ENCODE measurements around the gene FRMPD2.

FRMPD2 gene

DNA sequence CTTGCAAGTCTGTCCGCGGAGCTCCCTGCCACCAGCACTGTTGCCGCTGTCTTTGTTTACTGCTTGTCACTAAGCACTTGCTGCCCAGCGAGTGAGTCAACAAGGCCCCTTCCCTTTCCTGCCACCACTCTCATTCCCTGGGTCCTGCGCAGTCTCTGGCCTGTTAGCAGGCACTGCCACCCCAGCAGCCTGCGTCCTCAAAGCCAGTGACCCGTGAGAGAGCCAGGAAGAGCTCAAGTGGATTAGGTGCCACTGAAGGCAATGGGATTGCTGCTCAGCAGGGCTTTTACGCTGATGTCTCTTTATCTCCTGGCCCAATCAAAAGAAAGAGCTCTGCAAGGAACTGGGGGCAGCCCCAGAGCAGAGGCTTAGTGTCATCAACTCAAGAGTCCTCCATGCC is at the start of gene FRMPD2:
TSS of gene FRMPD2 (minus strand) at position 61 of the 400 bp plus-strand sequence. CDS start 129 bp downstream, outside the sequence.
- peak in 1 of 2 donors; percentile 5 for DNase-seq

- DNase-seq: no peak
Observed at GRCh38 chr10:48322017-48322416, 47.5 kb upstream of the FRMPD2 start.

- DNase-seq: no peak
Observed at GRCh38 chr10:48317321-48317990, 43.0 kb upstream of the FRMPD2 start.

- DNase-seq: no peak
Observed at GRCh38 chr10:48316236-48316635, 41.7 kb upstream of the FRMPD2 start.

DNA sequence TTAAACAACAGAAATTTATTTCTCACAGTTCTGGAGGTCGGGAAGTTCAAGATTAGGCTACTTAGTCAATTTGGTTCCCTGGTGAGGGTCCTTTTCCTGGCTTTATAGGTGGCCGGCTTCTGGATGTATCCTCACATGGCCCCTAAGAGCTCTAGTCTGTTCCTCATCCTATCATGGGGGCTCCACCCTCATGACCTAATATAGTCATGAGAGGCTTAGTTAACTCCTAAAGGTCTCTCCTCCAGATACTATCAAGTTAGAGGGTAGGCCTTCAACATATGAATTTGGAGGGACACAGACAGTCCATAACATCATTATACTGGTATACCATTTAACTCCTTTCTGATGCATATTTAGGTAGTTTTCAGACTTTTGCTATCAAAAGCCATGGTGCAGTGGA is 39.6 kb upstream of the FRMPD2 start:
- DNase-seq: no peak

GRCh38 chr10:48309711-48310226 is 35.3 kb upstream of the FRMPD2 start:
- DNase-seq: no peak

GRCh38 chr10:48307711-48308018 is 33.2 kb upstream of the FRMPD2 start:
- no peak for DNase-seq

- DNase-seq: peak in 1 of 2 donors; percentile 74
Observed at GRCh38 chr10:48306870-48307710, 32.6 kb upstream of the FRMPD2 start.

DNA sequence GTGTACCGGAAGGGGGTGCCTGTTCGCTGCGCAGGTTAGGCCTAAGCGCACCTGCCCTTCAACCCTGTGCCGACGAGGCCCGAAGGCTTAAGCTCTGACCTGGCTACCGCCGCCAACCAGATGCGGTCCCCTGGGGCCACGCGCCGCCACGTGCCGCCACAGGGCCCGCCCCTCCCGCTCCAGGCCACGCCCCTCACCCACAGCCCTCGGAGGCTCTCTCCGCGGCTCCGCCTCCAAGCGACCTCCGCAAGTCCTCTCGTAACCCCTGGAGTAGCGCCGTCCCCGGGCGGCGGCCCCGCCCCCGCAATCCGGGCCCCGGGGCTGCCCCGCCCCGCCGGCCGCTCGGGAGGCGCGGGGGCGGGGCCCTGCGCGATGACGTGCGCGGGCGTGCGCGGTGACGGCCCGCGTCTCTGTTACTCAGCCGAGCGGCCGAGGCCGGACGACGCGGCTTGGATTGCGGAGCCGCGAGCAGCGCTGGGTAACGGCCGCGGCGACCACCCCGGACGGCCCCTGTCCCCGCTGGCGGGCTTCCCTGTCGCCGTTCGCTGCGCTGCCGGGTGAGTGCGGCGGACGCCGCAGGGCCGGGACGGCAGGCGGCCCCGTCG is 31.9 kb upstream of the FRMPD2 start, which contains the start of gene MAPK8:
TSS of gene MAPK8 (plus strand) at position 413 of the 605 bp plus-strand sequence. CDS start 94,984 bp downstream, outside the sequence.
- DNase-seq: peak; percentile 78 to 80

- DNase-seq: no peak
Observed at GRCh38 chr10:48305905-48306264, 31.4 kb upstream of the FRMPD2 start.

DNA sequence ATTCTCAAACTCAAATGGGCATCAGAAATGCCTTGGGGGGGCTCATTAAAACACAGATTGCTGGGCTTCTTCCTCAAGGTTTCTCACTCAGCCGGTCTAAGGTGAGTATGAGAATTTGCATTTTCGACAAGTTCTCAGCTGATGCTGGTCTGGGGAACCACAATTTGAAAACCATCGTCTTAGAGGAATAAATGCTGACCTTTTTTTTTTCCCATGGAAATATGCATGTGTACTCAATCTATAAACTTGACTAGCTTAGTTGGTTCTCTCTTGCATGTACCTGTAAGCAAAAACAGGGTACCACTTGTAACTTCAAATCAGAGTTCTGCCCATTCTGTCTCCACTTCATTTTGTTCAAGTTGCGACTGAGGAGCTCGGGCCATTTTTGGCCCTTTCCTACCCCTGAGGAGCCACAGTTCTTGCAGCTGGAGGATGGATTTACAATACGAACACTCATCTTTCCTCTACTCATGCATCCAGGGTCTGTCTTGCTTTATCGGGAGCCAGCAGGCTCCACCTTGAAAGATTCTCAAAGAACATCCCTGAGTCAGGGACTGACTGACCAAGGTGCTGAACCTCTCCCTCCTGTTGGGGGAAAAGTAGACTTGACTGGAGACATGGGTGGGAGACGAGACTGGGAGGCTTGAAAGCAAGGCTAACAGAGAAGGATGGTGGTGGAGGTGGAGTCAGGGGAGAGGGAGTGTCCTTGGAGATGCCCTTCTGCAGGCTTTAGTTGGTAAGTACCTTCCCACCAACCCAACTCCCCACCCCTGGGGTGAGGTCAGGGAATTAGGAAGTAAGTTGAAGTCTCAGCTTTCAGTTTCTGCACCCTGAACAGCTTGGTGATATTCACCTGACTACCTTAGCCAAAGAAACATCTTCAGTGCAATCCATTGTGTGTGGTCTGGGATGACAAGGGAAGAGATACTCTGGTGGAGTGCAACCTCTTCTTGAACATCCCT is 28.3 kb upstream of the FRMPD2 start:
- no peak for DNase-seq

- no peak for DNase-seq
Observed at GRCh38 chr10:48300556-48300955, 26.1 kb upstream of the FRMPD2 start.

GRCh38 chr10:48299692-48300091 is 25.2 kb upstream of the FRMPD2 start:
- no peak for DNase-seq

DNA sequence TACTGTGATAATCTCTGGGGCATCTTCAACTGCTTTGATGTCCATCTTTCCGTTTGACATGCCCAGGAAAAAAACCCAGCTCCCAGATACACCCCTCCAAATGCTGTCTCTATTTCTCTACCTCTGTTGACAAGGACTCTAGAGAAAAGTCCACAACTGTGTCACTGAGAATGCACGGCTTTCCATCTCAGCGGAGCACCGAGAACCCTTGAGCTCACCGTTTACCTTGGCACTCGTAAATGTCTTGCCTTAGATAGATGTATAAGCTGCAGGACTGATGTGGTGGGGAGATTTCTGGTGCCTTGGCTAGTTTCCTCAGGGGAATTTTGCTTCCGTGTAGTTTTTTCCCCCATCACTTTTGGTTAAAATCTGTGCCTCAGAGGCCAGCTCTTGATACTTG is 24.6 kb upstream of the FRMPD2 start:
- no peak for DNase-seq

GRCh38 chr10:48296576-48297098 is 22.1 kb upstream of the FRMPD2 start:
- no peak for DNase-seq

DNA sequence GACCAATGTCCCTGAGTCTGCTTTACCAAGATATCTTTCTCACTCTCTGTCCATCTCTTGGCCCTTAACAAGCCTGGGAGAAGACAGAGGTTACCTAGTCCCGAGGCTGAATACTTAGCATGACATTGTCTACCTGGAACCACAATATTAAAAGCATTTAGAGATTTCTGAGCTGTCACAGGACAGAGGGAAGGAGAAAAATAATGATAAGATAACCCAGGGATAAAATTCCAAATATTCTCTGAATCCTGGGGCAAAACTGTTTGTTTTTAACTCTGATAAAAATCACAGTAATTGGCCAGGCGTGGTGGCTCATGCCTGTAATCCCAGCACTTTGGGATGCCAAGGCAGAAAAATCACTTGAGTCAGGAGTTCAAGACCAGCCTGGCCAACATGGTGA is 19.9 kb upstream of the FRMPD2 start:
- DNase-seq: no peak

- no peak for DNase-seq
Observed at GRCh38 chr10:48292616-48293015, 18.1 kb upstream of the FRMPD2 start.

DNA sequence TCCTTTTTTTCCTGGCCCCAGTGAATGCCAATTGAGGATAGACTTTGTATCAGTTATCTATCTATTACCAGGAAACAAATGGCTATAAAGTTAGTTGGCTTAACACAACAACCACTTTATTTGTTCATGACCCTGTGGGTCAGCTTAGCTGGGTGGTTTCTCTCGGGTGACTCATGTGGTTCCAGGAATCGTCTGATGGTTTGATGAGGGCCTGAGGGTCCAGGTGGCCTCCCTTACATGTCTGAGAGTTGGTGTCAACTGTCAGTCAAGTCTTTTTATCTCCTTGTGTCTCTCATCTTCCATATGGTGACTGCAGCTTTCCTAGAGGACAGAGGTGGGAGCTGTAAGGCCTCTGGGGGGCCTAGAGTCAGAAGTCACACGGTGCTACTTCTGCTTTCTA is 16.7 kb upstream of the FRMPD2 start:
- no peak for DNase-seq

GRCh38 chr10:48290286-48290685 is 15.8 kb upstream of the FRMPD2 start:
- DNase-seq: no peak

GRCh38 chr10:48289501-48290238 is 15.2 kb upstream of the FRMPD2 start:
- DNase-seq: peak; percentile 60 to 61

GRCh38 chr10:48288661-48289060 is 14.2 kb upstream of the FRMPD2 start:
- no peak for DNase-seq
